Stomach (tissue), 4 donors: ENCODE measurements around the gene CEP192.

Source experiments
- CTCF ChIP-seq, 7 experiments: fragments of 450-650 bp in 4 of 7; fragments of 200-600 bp in 3 of 7; sonication (generic) in 3 of 7; IDR thresholded peaks; one replicate each; pipeline ENCODE4 v1.5.1; 2016 to 2019; ENCODE audit warnings: antibody characterized with exemption in 7 of 7, control low read depth in 2 of 7, mild to moderate bottlenecking in 1 of 7
- EP300 ChIP-seq: sonication (generic); formaldehyde crosslinking; IDR thresholded peaks from one replicate; pipeline ENCODE4 v1.6.1; 2017; ENCODE audit warnings: antibody characterized with exemption
- POLR2AphosphoS5 ChIP-seq, 3 donors: sonication (generic); formaldehyde crosslinking; IDR thresholded peaks; one replicate each; pipeline ENCODE4 v1.6.1; 2016; ENCODE audit warnings: antibody characterized with exemption in 3 of 3

GRCh38 chr18:13138420-13139139 is 147.4 kb downstream of the CEP192 start:
- TF ChIP-seq EP300 (no peak), CTCF (IDR thresholded peaks at IDR 0.05) (no peak), POLR2AphosphoS5 (IDR thresholded peaks at IDR 0.05) (no peak)
